ENCODE data around the gene MEIS2. TPM values are rescaled to one million over a fixed set of nuclear protein-coding genes. Genes with fewer than 3 reads are reported as not detected.

The MEIS2 gene
- total and polyA plus RNA-seq, 2 experiments from 2014 or later: 224 to 432 TPM

- no peak for TF ChIP-seq CTCF (IDR thresholded peaks at IDR 0.05; ENCODE audit: low read depth, low read length)
- Histone ChIP-seq H3K4me3 (no peak overlapping the region), H3K9me3 (ENCODE audit: low read depth) (no peaks in the 10 kb centered on the region), H3K27ac (peak overlapping the region; percentile 66), H3K4me1 (ENCODE audit: low read depth) (peaks cover 42% of the 10 kb centered on the region), H3K36me3 (peaks cover 35% of the 10 kb centered on the region), H3K27me3 (no peaks in the 10 kb centered on the region)
- no peak for DNase-seq (ENCODE audit: low read depth in 1 of 2, low spot score in 1 of 2)
Observed at GRCh38 chr15:36931434-36931833, 168.9 kb downstream of the MEIS2 start.

GRCh38 chr15:36926427-36926825, 173.9 kb downstream of the MEIS2 start:
- H3K27me3 ChIP-seq: no peaks in the 10 kb centered on the region
- peaks cover 55% of the 10 kb centered on the region for H3K4me1 ChIP-seq (ENCODE audit: low read depth)
- no peak overlapping the region for H3K4me3 ChIP-seq
- no peak for DNase-seq (ENCODE audit: low read depth in 1 of 2, low spot score in 1 of 2)
- H3K27ac ChIP-seq: peak overlapping the region; percentile 40
- no peaks in the 10 kb centered on the region for H3K9me3 ChIP-seq (ENCODE audit: low read depth)
- no peak for TF ChIP-seq CTCF (IDR thresholded peaks at IDR 0.05; ENCODE audit: low read depth, low read length)
- peaks cover 42% of the 10 kb centered on the region for H3K36me3 ChIP-seq

GRCh38 chr15:36925653-36926426, 174.5 kb downstream of the MEIS2 start:
- Histone ChIP-seq H3K9me3 (ENCODE audit: low read depth) (no peaks in the 10 kb centered on the region), H3K4me3 (no peak overlapping the region), H3K4me1 (ENCODE audit: low read depth) (peaks cover 61% of the 10 kb centered on the region), H3K27me3 (no peaks in the 10 kb centered on the region), H3K27ac (peak overlapping the region; percentile 40), H3K36me3 (peaks cover 47% of the 10 kb centered on the region)
- no peak for TF ChIP-seq CTCF (IDR thresholded peaks at IDR 0.05; ENCODE audit: low read depth, low read length)
- no peak for DNase-seq (ENCODE audit: low read depth in 1 of 2, low spot score in 1 of 2)

GRCh38 chr15:36925049-36925448, 175.3 kb downstream of the MEIS2 start:
- DNase-seq (ENCODE audit: low read depth in 1 of 2, low spot score in 1 of 2): no peak
- no peaks in the 10 kb centered on the region for H3K27me3 ChIP-seq
- TF ChIP-seq CTCF (IDR thresholded peaks at IDR 0.05; ENCODE audit: low read depth, low read length): no peak
- H3K9me3 ChIP-seq (ENCODE audit: low read depth): no peaks in the 10 kb centered on the region
- peaks cover 62% of the 10 kb centered on the region for H3K4me1 ChIP-seq (ENCODE audit: low read depth)
- peak overlapping the region; percentile 79 for H3K27ac ChIP-seq
- H3K4me3 ChIP-seq: no peak overlapping the region
- peaks cover 44% of the 10 kb centered on the region for H3K36me3 ChIP-seq

GRCh38 chr15:36924034-36924433, 176.3 kb downstream of the MEIS2 start:
- no peaks in the 10 kb centered on the region for H3K27me3 ChIP-seq
- no peak for TF ChIP-seq CTCF (IDR thresholded peaks at IDR 0.05; ENCODE audit: low read depth, low read length)
- H3K4me1 ChIP-seq (ENCODE audit: low read depth): peaks cover 62% of the 10 kb centered on the region
- peak overlapping the region; percentile 79 for H3K27ac ChIP-seq
- no peak overlapping the region for H3K4me3 ChIP-seq
- DNase-seq (ENCODE audit: low read depth in 1 of 2, low spot score in 1 of 2): no peak
- H3K9me3 ChIP-seq (ENCODE audit: low read depth): no peaks in the 10 kb centered on the region
- peaks cover 37% of the 10 kb centered on the region for H3K36me3 ChIP-seq
